HCT116 (cell line): ENCODE results near the gene AFAP1. TPM values are rescaled to one million over a fixed set of nuclear protein-coding genes. Genes with fewer than 3 reads are reported as not detected.

ENCODE experiments used
- ATAC-seq: fragments of 200-7000 bp; cut with Tn5 transposase; 2 replicates; pipeline ENCODE4 v1.9.1; 2020; ENCODE audit warnings: mild to moderate bottlenecking, moderate library complexity
- BruUV-seq: library from RNA; stranded (reverse); fragments of 400-500 nt; replicated peaks from 2 replicates; lab custom pipeline; 2021; lab: Mats Ljungman, UMichigan
- CTCF ChIA-PET: fragments of 300-600 bp; sonication (Branson Sonifier 250); formaldehyde crosslinking; loops from one replicate; lab custom pipeline; 2021; ENCODE audit warnings: antibody characterized with exemption; lab: Charles Lee
- POLR2A ChIA-PET: fragments of 300-600, 350-600 bp; sonication (Branson Sonifier 250); formaldehyde crosslinking; loops from one replicate; lab custom pipeline; 2021; ENCODE audit warnings: antibody characterized with exemption; lab: Charles Lee
- RAD21 ChIA-PET, 2 experiments: fragments of 300-600 bp; sonication (Branson Sonifier 250); formaldehyde crosslinking; loops; one replicate each; lab custom pipeline; 2023; ENCODE audit warnings: low total read pairs in 2 of 2; ENCODE audit not compliant: uncharacterized antibody in 2 of 2, unreplicated experiment in 2 of 2, low non-redundant PET in 1 of 2; lab: Charles Lee
- DNase-seq: peaks from one replicate; pipeline ENCODE4 v3.0.0-alpha.2; 2010; ENCODE audit warnings: low read depth, low spot score
- H2AFZ ChIP-seq: fragments of 200-600 bp; shearing (Covaris generic), sonication (generic); 2 replicates; pipeline ENCODE4 v1.6.1; 2017; ENCODE audit warnings: low read depth, mixed run types, mixed read lengths, antibody characterized with exemption, low read length; ENCODE audit not compliant: poor library complexity, severe bottlenecking
- H3K27ac ChIP-seq: 2 replicates; pipeline ENCODE4 v1.5.1; 2012; ENCODE audit warnings: low read depth, low read length
- H3K27me3 ChIP-seq: fragments of 200-600 bp; sonication (generic); 2 replicates; pipeline ENCODE4 v1.6.1; 2016; ENCODE audit warnings: mixed run types, low read length, mixed read lengths; ENCODE audit not compliant: insufficient read depth
- H3K36me3 ChIP-seq, 2 experiments: fragments of 200-500 bp in 1 of 2; fragments of 200-600 bp in 1 of 2; sonication (Bioruptor generic) in 1 of 2; sonication (generic) in 1 of 2; 2 replicates each; pipeline versions ENCODE4 v1.5.1 to v1.6.1; 2014 to 2016; ENCODE audit warnings: low read length in 2 of 2, inconsistent platforms in 1 of 2, mixed read lengths in 1 of 2, mixed run types in 1 of 2; ENCODE audit not compliant: insufficient read depth in 2 of 2, control insufficient read depth in 1 of 2
- H3K4me1 ChIP-seq, 2 experiments: fragments of 200-600 bp in 1 of 2; sonication (generic) in 1 of 2; 2 replicates each; pipeline versions ENCODE4 v1.5.1 to v1.6.1; 2012 to 2017; ENCODE audit warnings: low read length in 2 of 2, inconsistent platforms in 1 of 2, mild to moderate bottlenecking in 1 of 2, mixed read lengths in 1 of 2, mixed run types in 1 of 2, moderate library complexity in 1 of 2; ENCODE audit not compliant: insufficient read depth in 2 of 2, control insufficient read depth in 1 of 2
- H3K4me2 ChIP-seq: fragments of 200-600 bp; sonication (generic); 2 replicates; pipeline ENCODE4 v1.6.1; 2017; ENCODE audit warnings: mixed run types, low read length, mixed read lengths
- H3K4me3 ChIP-seq, 2 experiments: fragments of 200-600 bp in 1 of 2; sonication (generic) in 1 of 2; replicated peaks in 1 of 2; 2 replicates each; pipeline ENCODE4 v1.5.1; 2011 to 2016; ENCODE audit warnings: low read length in 2 of 2, control low read depth in 1 of 2, low read depth in 1 of 2, mild to moderate bottlenecking in 1 of 2, mixed read lengths in 1 of 2, mixed run types in 1 of 2
- H3K79me2 ChIP-seq: fragments of 200-600 bp; sonication (generic); 2 replicates; pipeline ENCODE4 v1.6.1; 2017; ENCODE audit warnings: mild to moderate bottlenecking, mixed run types, low read length, moderate library complexity, mixed read lengths; ENCODE audit not compliant: insufficient read depth
- H3K9ac ChIP-seq: fragments of 200-600 bp; sonication (generic); 2 replicates; pipeline ENCODE4 v1.6.1; 2016; ENCODE audit warnings: low read length, mixed read lengths
- H3K9me2 ChIP-seq: fragments of 200-600 bp; sonication (generic), shearing (Covaris generic); 2 replicates; pipeline ENCODE4 v1.6.1; 2017; ENCODE audit warnings: mixed run types, mild to moderate bottlenecking, moderate library complexity; ENCODE audit not compliant: insufficient read depth
- H3K9me3 ChIP-seq, 2 experiments: fragments of 200-500 bp in 1 of 2; fragments of 200-600 bp in 1 of 2; sonication (Bioruptor generic) in 1 of 2; sonication (generic) in 1 of 2; 2 replicates each; pipeline ENCODE4 v1.6.1; 2014 to 2017; ENCODE audit warnings: low read length in 2 of 2, mixed read lengths in 2 of 2, inconsistent platforms in 1 of 2, low read depth in 1 of 2, mild to moderate bottlenecking in 1 of 2, mixed run types in 1 of 2, moderate library complexity in 1 of 2; ENCODE audit not compliant: control insufficient read depth in 1 of 2, insufficient read depth in 1 of 2
- H4K20me1 ChIP-seq: fragments of 200-600 bp; sonication (generic), shearing (Covaris generic); 2 replicates; pipeline ENCODE4 v1.6.1; 2017; ENCODE audit warnings: mixed run types, mild to moderate bottlenecking, moderate library complexity; ENCODE audit not compliant: insufficient read depth
- ATF3 ChIP-seq: IDR thresholded peaks from 2 replicates; pipeline ENCODE4 v1.6.1; 2012
- CBX3 ChIP-seq: IDR thresholded peaks from 2 replicates; pipeline ENCODE4 v1.6.1; 2012; ENCODE audit warnings: low read depth
- EZH2phosphoT487 ChIP-seq: fragments of 200-600 bp; IDR thresholded peaks from 2 replicates; pipeline ENCODE4 v1.6.1; 2018; ENCODE audit warnings: antibody characterized with exemption, borderline replicate concordance
- JUND ChIP-seq: IDR thresholded peaks from 2 replicates; pipeline ENCODE4 v1.6.1; 2012
- MAX ChIP-seq: IDR thresholded peaks from 2 replicates; pipeline ENCODE4 v1.6.1; 2012
- RAD21 ChIP-seq: IDR thresholded peaks from 2 replicates; pipeline ENCODE4 v1.6.1; 2012; ENCODE audit warnings: low read depth, mild to moderate bottlenecking
- REST ChIP-seq: IDR thresholded peaks from 2 replicates; pipeline ENCODE4 v1.6.1; 2012; ENCODE audit warnings: low read depth
- SP1 ChIP-seq: IDR thresholded peaks from 2 replicates; pipeline ENCODE4 v1.6.1; 2012; ENCODE audit warnings: low read depth
- SRF ChIP-seq: IDR thresholded peaks from 2 replicates; pipeline ENCODE4 v1.6.1; 2012; ENCODE audit warnings: low read depth
- TCF7L2 ChIP-seq: IDR thresholded peaks from 2 replicates; pipeline ENCODE4 v1.7.0; 2011; ENCODE audit warnings: borderline replicate concordance, inconsistent platforms; ENCODE audit not compliant: insufficient read depth, insufficient read length; ENCODE audit errors: extremely low read depth
- ZFX ChIP-seq: fragments of 450-650 bp; IDR thresholded peaks from 2 replicates; pipeline ENCODE4 v1.6.1; 2017
- intact Hi-C: fragments of 100-400 bp; cut with micrococcal nuclease; formaldehyde crosslinking; loops from 2 replicates; pipeline ENCODE4 v1.10.0; 2022
- total RNA-seq: library from RNA; stranded (reverse); gene quantifications from one replicate; pipeline ENCODE4 v1.2.1, GENCODE V29; 2021; ENCODE audit not compliant: unreplicated experiment

The AFAP1 gene
- total RNA-seq, 1 experiment from 2014 or later, result 19.4 TPM

GRCh38 chr4:7793186-7793585 lies 146.5 kb downstream of the AFAP1 start:
- no peaks in the 10 kb centered on the region for H3K9me2 ChIP-seq
- no peaks in the 10 kb centered on the region for H4K20me1 ChIP-seq
- H2AFZ ChIP-seq, result no peak overlapping the region
- H3K79me2 ChIP-seq, result no peaks in the 10 kb centered on the region
- no peak overlapping the region for H3K27ac ChIP-seq
- no peaks in the 10 kb centered on the region for H3K27me3 ChIP-seq
- RAD21 ChIA-PET, result no interaction called here
- intact Hi-C loops, result no loop called here
- DNase-seq (no peak), ATAC-seq (no peak)
- BruUV-seq, result no TSS peak
- H3K4me1 ChIP-seq, result no peaks in the 10 kb centered on the region
- no peaks in the 10 kb centered on the region for H3K9me3 ChIP-seq
- no peak overlapping the region for H3K4me2 ChIP-seq
- peaks cover 0 to 2% of the 10 kb centered on the region in 2 experiments; a peak in 1 of 4 replicates for H3K36me3 ChIP-seq
- no peak overlapping the region for H3K4me3 ChIP-seq
- POLR2A ChIA-PET, result no interaction called here
- TF ChIP-seq SRF (no peak), EZH2phosphoT487 (no peak), REST (no peak)
- CTCF ChIA-PET, result interaction anchor here (0.9 kb wide), 1 partner anchor 9 kb away, joined by 4 read pairs; no protein-coding TSS in a partner anchor
- H3K9ac ChIP-seq, result no peak overlapping the region

GRCh38 chr4:7792616-7793015 lies 147.0 kb downstream of the AFAP1 start:
- Histone ChIP-seq H3K27ac (no peak overlapping the region), H3K9me3 (no peaks in the 10 kb centered on the region), H2AFZ (no peak overlapping the region), H3K27me3 (no peaks in the 10 kb centered on the region), H3K36me3 (peaks cover 0 to 2% of the 10 kb centered on the region in 2 experiments; a peak in 1 of 4 replicates), H3K9ac (no peak overlapping the region), H4K20me1 (no peaks in the 10 kb centered on the region), H3K79me2 (no peaks in the 10 kb centered on the region), H3K9me2 (no peaks in the 10 kb centered on the region), H3K4me2 (no peak overlapping the region), H3K4me3 (no peak overlapping the region), H3K4me1 (no peaks in the 10 kb centered on the region)
- DNase-seq (no peak), ATAC-seq (no peak)
- ChIA-PET POLR2A (no interaction called here), RAD21 (no interaction called here), CTCF (interaction anchor here (0.9 to 2.2 kb wide), 2 partner anchors 10 to 12 kb away, joined by 4 to 11 read pairs; no protein-coding TSS in a partner anchor)
- intact Hi-C loops, result no loop called here
- BruUV-seq, result no TSS peak
- TF ChIP-seq EZH2phosphoT487 (no peak), MAX (no peak), TCF7L2 (no peak), JUND (no peak), ZFX (no peak), RAD21 (no peak), SP1 (no peak), REST (no peak), ATF3 (no peak), CBX3 (no peak)
